ENCODE data around the gene TECPR1. TPM values are rescaled to one million over a fixed set of nuclear protein-coding genes. Genes with fewer than 3 reads are reported as not detected.
A peak's percentile ranks its signal among the peaks of the same experiment; 100 is the strongest.

TECPR1 gene
- total RNA-seq, 1 experiment from 2014 or later = 11.5 TPM

DNA sequence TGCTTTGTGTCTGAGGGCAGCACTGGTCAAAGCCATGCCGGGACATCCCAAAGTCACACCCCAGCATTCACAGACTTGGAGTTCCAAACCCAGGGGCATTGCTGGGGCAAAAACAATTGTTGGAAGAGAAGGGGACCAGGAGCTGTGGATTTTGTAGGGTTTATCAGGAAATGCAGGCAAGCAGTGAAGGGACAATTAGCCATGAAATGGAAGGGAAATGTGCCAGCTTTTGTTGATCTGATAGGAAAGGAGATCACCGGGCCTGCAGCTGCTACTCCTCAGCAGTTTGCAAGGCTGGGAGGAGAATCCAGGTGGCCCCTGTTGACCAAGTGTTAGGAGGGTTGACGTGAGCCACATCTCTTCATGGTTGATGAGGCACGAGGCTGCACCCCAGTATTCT lies 26.9 kb upstream of the TECPR1 start:
- ChIA-PET POLR2A (ENCODE audit: unreplicated experiment) (no interaction called here), CTCF (no interaction called here)
- no peak overlapping the region for H3K27ac ChIP-seq (ENCODE audit: low read length)
- intact Hi-C loops (cut with micrococcal nuclease) = loop anchor here (10.0 kb wide), 1 partner anchor 1546 kb away; the partner anchor contains the start of gene CYP3A43
- no peaks in the 10 kb centered on the region for H3K36me3 ChIP-seq (ENCODE audit: low read depth, low read length)
- no peaks in the 10 kb centered on the region for H3K9me3 ChIP-seq (ENCODE audit: low read length)
- peaks cover 16% of the 10 kb centered on the region for H3K4me1 ChIP-seq (ENCODE audit: insufficient read depth, low read length)
- H3K9ac ChIP-seq (ENCODE audit: low read length) = no peak overlapping the region
- no peaks in the 10 kb centered on the region for H3K9me2 ChIP-seq (replicated peaks; ENCODE audit: low read length)
- no peaks in the 10 kb centered on the region for H3K27me3 ChIP-seq (ENCODE audit: low read length)
- no peak overlapping the region for H3K4me2 ChIP-seq (ENCODE audit: low read length)
- peaks cover 5% of the 10 kb centered on the region; the same call in 1 of the 2 replicates for H4K20me1 ChIP-seq (ENCODE audit: low read length)
- no peaks in the 10 kb centered on the region for H3F3A ChIP-seq (ENCODE audit: low read length, unreplicated experiment)
- no peak overlapping the region for H2AFZ ChIP-seq (ENCODE audit: low read length)
- BruUV-seq (replicated peaks) = no TSS peak
- H3K4me3 ChIP-seq (ENCODE audit: low read length) = no peak overlapping the region
- TF ChIP-seq EZH2 (IDR thresholded peaks at IDR 0.05; ENCODE audit: low read length, unreplicated experiment) = no peak
- TF ChIP-seq EZH2phosphoT487 (IDR thresholded peaks at IDR 0.05; ENCODE audit: borderline replicate concordance, low read length) = no peak
- TF ChIP-seq CTCF (conservative IDR thresholded peaks at IDR 0.05; ENCODE audit: low read depth, low read length) = no peak
- ATAC-seq (no peak), DNase-seq (no peak)
- peaks cover 22% of the 10 kb centered on the region for H3K79me2 ChIP-seq (ENCODE audit: low read length)

- H4K20me1 ChIP-seq (ENCODE audit: low read length) = peaks cover 5% of the 10 kb centered on the region; the same call in 1 of the 2 replicates
- no peak for ATAC-seq
- no peaks in the 10 kb centered on the region for H3K9me2 ChIP-seq (replicated peaks; ENCODE audit: low read length)
- BruUV-seq (replicated peaks) = no TSS peak
- no peaks in the 10 kb centered on the region for H3K9me3 ChIP-seq (ENCODE audit: low read length)
- no peak for DNase-seq
- H3K4me1 ChIP-seq (ENCODE audit: insufficient read depth, low read length) = peaks cover 11% of the 10 kb centered on the region
- H3K79me2 ChIP-seq (ENCODE audit: low read length) = peaks cover 17% of the 10 kb centered on the region
- H3K4me2 ChIP-seq (ENCODE audit: low read length) = no peak overlapping the region
- H3K4me3 ChIP-seq (ENCODE audit: low read length) = no peak overlapping the region
- H3K27me3 ChIP-seq (ENCODE audit: low read length) = no peaks in the 10 kb centered on the region
- intact Hi-C loops (cut with micrococcal nuclease) = loop anchor here (10.0 kb wide), 1 partner anchor 1546 kb away; the partner anchor contains the start of gene CYP3A43
- no peak for TF ChIP-seq CTCF (conservative IDR thresholded peaks at IDR 0.05; ENCODE audit: low read depth, low read length)
- TF ChIP-seq EZH2phosphoT487 (IDR thresholded peaks at IDR 0.05; ENCODE audit: borderline replicate concordance, low read length) = no peak
- no peak for TF ChIP-seq EZH2 (IDR thresholded peaks at IDR 0.05; ENCODE audit: low read length, unreplicated experiment)
- POLR2A ChIA-PET (ENCODE audit: unreplicated experiment) = no interaction called here
- CTCF ChIA-PET = no interaction called here
- no peak overlapping the region for H2AFZ ChIP-seq (ENCODE audit: low read length)
- H3F3A ChIP-seq (ENCODE audit: low read length, unreplicated experiment) = no peaks in the 10 kb centered on the region
- no peak overlapping the region for H3K9ac ChIP-seq (ENCODE audit: low read length)
- no peak overlapping the region for H3K27ac ChIP-seq (ENCODE audit: low read length)
- H3K36me3 ChIP-seq (ENCODE audit: low read depth, low read length) = no peaks in the 10 kb centered on the region
These were observed 26.4 kb upstream of the TECPR1 start for GRCh38 chr7:98278408-98278807.

GRCh38 chr7:98276241-98276761 lies 24.3 kb upstream of the TECPR1 start:
- no peaks in the 10 kb centered on the region for H4K20me1 ChIP-seq (ENCODE audit: low read length)
- H3K4me2 ChIP-seq (ENCODE audit: low read length) = no peak overlapping the region
- no peaks in the 10 kb centered on the region for H3K9me3 ChIP-seq (ENCODE audit: low read length)
- intact Hi-C loops (cut with micrococcal nuclease) = loop anchor here (10.0 kb wide), 1 partner anchor 1548 kb away; the partner anchor contains the start of gene CYP3A43
- no peak overlapping the region for H2AFZ ChIP-seq (ENCODE audit: low read length)
- no peaks in the 10 kb centered on the region for H3F3A ChIP-seq (ENCODE audit: low read length, unreplicated experiment)
- TF ChIP-seq CTCF (conservative IDR thresholded peaks at IDR 0.05; ENCODE audit: low read depth, low read length) (no peak), EZH2 (IDR thresholded peaks at IDR 0.05; ENCODE audit: low read length, unreplicated experiment) (no peak)
- H3K36me3 ChIP-seq (ENCODE audit: low read depth, low read length) = no peaks in the 10 kb centered on the region
- DNase-seq = peak; percentile 65
- POLR2A ChIA-PET (ENCODE audit: unreplicated experiment) = no interaction called here
- no peaks in the 10 kb centered on the region for H3K79me2 ChIP-seq (ENCODE audit: low read length)
- peaks cover 11% of the 10 kb centered on the region for H3K4me1 ChIP-seq (ENCODE audit: insufficient read depth, low read length)
- H3K9ac ChIP-seq (ENCODE audit: low read length) = no peak overlapping the region
- CTCF ChIA-PET = no interaction called here
- BruUV-seq (replicated peaks) = no TSS peak
- ATAC-seq = peak; percentile 63
- peak overlapping the region; percentile 44 for H3K27ac ChIP-seq (ENCODE audit: low read length)
- H3K27me3 ChIP-seq (ENCODE audit: low read length) = no peaks in the 10 kb centered on the region
- no peak overlapping the region for H3K4me3 ChIP-seq (ENCODE audit: low read length)
- H3K9me2 ChIP-seq (replicated peaks; ENCODE audit: low read length) = no peaks in the 10 kb centered on the region

Measured in PC-3 (cell line).